T-helper 1 cell treated with Interleukin-12 subunit alpha and Interleukin-12 subunit beta and Interleukin-4 antibody, amounts not matched to agents 30 μg/mL and 1 μg/mL, for 36 hours (primary cell): ENCODE data around the gene TRAF2.

ENCODE experiments used
- H3K27ac Mint-ChIP-seq: one replicate; pipeline ENCODE4 v1.8.0; 2021; ENCODE audit warnings: mild to moderate bottlenecking, mixed read lengths
- H3K27me3 Mint-ChIP-seq: one replicate; pipeline ENCODE4 v1.8.0; 2021; ENCODE audit warnings: low read depth, mixed read lengths
- H3K36me3 Mint-ChIP-seq: one replicate; pipeline ENCODE4 v1.8.0; 2021; ENCODE audit warnings: low read depth, mixed read lengths
- H3K4me1 Mint-ChIP-seq: one replicate; pipeline ENCODE4 v1.8.0; 2021; ENCODE audit warnings: low read depth, mixed read lengths
- H3K4me3 Mint-ChIP-seq: one replicate; pipeline ENCODE4 v1.8.0; 2021; ENCODE audit warnings: mild to moderate bottlenecking, moderate library complexity, mixed read lengths
- H3K9me3 Mint-ChIP-seq: one replicate; pipeline ENCODE4 v1.8.0; 2021; ENCODE audit warnings: mixed read lengths

TRAF2 gene

DNA sequence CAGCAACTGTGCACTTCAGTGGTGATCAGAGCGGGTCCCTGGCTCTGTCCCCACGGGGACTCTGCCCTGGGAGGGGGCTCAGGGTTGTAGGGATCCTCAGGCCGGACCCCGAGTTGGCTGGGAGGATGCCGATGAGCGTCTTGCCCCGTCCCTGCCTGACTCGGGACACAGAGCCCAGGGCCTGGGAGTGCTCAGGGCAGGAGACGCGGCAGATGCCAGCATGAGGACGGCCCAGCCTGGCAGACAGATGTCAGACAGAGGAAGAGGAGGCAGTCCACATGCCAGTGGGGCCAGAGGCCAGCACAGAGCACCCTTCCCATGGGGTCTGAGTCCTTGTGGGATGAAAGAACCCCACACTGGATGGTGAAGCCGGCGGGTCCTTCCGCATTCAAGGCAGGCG lies 77.0 kb downstream of the TRAF2 start:
- H3K9me3 Mint-ChIP-seq = no peaks in the 10 kb centered on the region
- H3K4me1 Mint-ChIP-seq = peaks cover 13% of the 10 kb centered on the region
- no peak overlapping the region for H3K4me3 Mint-ChIP-seq
- H3K36me3 Mint-ChIP-seq = no peaks in the 10 kb centered on the region
- H3K27me3 Mint-ChIP-seq = no peaks in the 10 kb centered on the region
- no peak overlapping the region for H3K27ac Mint-ChIP-seq

DNA sequence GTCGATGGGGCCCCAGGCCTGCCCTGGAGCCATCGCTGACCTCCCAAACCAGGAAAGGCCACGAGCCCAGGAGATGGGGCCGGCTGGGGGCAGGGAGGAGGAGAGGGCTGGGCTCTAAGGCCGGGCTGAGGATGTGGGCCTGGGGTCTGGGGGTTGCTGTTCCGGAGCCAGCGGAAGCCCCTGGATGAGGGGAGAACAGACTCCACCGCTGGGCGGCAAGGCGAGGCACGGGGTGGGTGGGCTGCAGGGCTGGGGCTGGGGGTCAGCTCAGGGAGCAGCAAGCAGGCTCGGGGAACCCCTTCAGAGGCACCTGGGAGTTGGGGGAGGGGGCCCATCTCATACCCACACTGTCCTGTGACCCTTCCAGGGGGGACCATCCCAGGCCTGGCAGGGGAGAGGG lies 77.4 kb downstream of the TRAF2 start:
- Mint-ChIP-seq H3K27me3 (no peaks in the 10 kb centered on the region), H3K4me1 (peaks cover 13% of the 10 kb centered on the region), H3K36me3 (no peaks in the 10 kb centered on the region), H3K9me3 (no peaks in the 10 kb centered on the region), H3K4me3 (no peak overlapping the region), H3K27ac (no peak overlapping the region)

- Mint-ChIP-seq H3K27me3 (no peaks in the 10 kb centered on the region), H3K36me3 (no peaks in the 10 kb centered on the region), H3K9me3 (no peaks in the 10 kb centered on the region), H3K4me3 (no peak overlapping the region), H3K27ac (no peak overlapping the region), H3K4me1 (peaks cover 13% of the 10 kb centered on the region)
Observed at GRCh38 chr9:136964171-136964689, 77.9 kb downstream of the TRAF2 start.

DNA sequence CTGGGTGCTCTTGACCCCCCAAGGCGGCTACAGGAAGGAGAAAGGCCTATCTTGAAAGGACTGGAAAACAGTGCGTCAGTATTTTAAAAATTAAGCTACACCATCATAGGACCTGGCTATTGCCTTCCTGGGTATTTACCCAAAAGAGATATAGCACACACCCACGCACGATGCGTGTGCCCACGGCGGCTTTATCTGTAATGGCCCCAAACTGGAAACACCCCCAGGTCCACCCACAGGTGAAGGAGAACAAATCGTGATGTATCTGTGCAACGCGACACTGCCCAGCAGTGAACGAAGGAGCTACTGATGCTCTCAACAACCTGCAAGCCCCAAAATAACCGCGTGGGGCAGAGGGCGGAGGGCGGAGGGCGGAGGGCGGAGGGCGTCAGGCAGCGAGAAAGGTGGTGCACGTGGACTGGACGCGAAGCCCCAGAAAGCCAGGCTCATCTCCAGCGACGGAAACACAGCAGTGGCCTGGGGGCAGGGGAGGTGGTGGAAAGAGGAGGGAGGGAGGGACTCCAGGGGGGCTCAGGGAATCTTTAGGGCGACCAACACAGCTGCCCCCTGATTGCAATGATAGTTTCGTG lies 78.6 kb downstream of the TRAF2 start:
- Mint-ChIP-seq H3K27ac (peak overlapping the region; percentile 15), H3K4me1 (peaks cover 13% of the 10 kb centered on the region), H3K4me3 (no peak overlapping the region), H3K9me3 (no peaks in the 10 kb centered on the region), H3K27me3 (no peaks in the 10 kb centered on the region), H3K36me3 (no peaks in the 10 kb centered on the region)

- Mint-ChIP-seq H3K9me3 (no peaks in the 10 kb centered on the region), H3K4me1 (peaks cover 11% of the 10 kb centered on the region), H3K36me3 (no peaks in the 10 kb centered on the region), H3K4me3 (peak overlapping the region; percentile 64), H3K27ac (peak overlapping the region; percentile 80), H3K27me3 (no peaks in the 10 kb centered on the region)
Observed at GRCh38 chr9:136965771-136966484, 79.6 kb downstream of the TRAF2 start.

DNA sequence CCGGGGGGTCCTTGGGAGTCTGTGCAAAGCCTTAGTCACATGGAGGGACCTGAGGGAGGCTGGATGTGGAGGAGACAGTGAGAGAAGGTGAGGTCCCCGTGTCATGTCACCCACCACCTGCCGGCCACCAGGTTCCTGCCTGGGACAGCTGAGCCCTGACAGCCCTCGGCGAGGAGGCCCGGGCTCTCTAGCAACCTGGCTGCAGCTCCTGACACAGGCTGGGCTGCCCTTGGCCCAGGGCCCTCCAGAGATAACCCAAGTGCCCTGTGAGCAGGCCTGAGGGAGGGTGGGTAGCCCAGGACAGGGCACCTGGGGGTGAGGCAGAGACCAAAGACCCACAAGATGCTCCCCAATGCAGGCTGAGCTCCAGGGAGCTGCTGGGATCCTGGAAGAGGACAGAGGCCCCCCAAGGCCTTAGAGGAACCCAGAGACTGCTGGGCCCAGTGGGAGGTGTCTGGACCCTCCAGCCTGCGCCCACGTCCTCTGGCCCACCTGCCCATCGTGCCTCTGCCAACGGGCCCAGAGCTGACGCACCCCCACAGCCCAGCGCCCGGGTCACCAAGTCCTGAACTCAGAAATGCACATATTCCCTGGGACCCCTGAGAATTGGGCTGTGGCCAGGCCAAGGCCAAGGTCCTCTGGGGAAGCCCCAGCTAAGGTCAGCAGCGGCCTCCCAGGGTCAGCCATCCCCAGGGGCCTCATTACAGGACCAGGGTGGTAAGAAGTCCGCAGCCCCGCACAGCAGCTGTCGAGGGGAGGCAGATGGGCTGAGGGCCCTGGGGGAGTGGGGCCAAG lies 82.2 kb downstream of the TRAF2 start:
- no peak overlapping the region for H3K27ac Mint-ChIP-seq
- H3K9me3 Mint-ChIP-seq = no peaks in the 10 kb centered on the region
- no peak overlapping the region for H3K4me3 Mint-ChIP-seq
- no peaks in the 10 kb centered on the region for H3K36me3 Mint-ChIP-seq
- H3K27me3 Mint-ChIP-seq = no peaks in the 10 kb centered on the region
- peaks cover 9% of the 10 kb centered on the region for H3K4me1 Mint-ChIP-seq

DNA sequence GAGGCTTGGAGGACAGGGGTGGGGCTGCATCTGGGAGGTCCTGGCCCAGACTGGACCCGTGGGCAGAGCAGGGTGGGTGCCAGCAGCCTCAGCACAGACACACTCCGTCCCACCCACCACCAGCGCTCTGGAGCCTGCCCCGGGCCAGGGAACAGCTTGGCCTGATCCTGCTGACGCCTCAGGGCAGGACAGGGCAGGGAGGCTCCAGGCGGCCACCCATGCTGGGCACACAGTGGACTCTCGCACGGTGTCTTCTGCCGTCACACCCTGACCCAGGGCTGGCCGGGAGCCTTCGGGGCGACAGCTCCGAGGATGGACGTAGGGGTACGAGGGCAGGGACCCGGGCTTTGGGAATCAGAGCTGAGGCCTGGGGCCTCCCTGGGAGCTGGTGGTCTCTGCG lies 82.8 kb downstream of the TRAF2 start:
- H3K27me3 Mint-ChIP-seq = no peaks in the 10 kb centered on the region
- H3K4me3 Mint-ChIP-seq = no peak overlapping the region

GRCh38 chr9:136969774-136970173 lies 83.5 kb downstream of the TRAF2 start:
- Mint-ChIP-seq H3K27me3 (no peaks in the 10 kb centered on the region), H3K36me3 (no peaks in the 10 kb centered on the region), H3K9me3 (no peaks in the 10 kb centered on the region), H3K4me3 (no peak overlapping the region), H3K4me1 (peaks cover 4% of the 10 kb centered on the region), H3K27ac (no peak overlapping the region)

More for the DNA sequence above, 82.8 kb downstream of the TRAF2 start:
- Mint-ChIP-seq H3K27ac (no peak overlapping the region), H3K9me3 (no peaks in the 10 kb centered on the region), H3K4me1 (peaks cover 9% of the 10 kb centered on the region), H3K36me3 (no peaks in the 10 kb centered on the region)

DNA sequence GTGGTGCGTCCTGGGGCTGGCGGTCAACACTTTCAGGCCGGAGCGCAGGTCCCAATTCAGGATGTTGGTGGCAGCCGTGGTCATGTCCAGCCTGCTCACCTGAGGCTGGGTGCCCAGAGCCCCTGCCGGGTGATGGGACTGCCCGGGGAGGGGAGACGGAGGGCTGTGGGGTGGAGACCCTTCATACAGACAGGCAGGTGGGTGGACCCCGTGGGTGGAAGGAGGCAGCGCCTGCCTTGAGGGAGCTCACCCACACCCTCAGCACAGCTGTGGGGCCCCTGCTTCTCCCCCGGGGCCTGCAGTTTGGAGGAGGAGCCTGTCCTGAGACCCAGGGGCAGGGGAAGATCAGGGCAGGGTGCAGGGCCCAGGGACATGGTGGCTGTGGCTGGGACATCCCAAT lies 84.0 kb downstream of the TRAF2 start:
- Mint-ChIP-seq H3K36me3 (no peaks in the 10 kb centered on the region), H3K4me1 (peaks cover 5% of the 10 kb centered on the region), H3K4me3 (no peak overlapping the region), H3K9me3 (no peaks in the 10 kb centered on the region), H3K27ac (no peak overlapping the region), H3K27me3 (no peaks in the 10 kb centered on the region)

DNA sequence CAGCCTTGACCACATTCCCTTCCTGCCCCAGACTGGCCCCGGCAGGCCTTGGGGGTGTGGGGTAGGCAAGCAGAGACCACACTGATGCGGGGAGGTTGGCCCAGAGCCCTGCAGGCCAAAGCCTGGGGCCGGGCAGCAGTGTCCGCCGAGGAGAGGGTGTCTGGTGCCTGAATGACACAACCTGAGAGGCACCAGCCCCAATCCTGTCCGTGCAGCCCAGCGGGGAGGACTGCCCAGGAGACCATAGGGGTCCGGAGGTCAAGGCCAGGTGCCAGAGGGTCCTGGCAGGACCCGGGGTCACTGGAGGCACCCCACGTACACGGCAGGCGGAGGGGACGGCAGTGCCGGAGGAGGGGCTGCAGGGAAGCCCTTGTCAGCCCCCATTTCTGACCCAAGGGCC lies 85.4 kb downstream of the TRAF2 start:
- no peaks in the 10 kb centered on the region for H3K9me3 Mint-ChIP-seq

DNA sequence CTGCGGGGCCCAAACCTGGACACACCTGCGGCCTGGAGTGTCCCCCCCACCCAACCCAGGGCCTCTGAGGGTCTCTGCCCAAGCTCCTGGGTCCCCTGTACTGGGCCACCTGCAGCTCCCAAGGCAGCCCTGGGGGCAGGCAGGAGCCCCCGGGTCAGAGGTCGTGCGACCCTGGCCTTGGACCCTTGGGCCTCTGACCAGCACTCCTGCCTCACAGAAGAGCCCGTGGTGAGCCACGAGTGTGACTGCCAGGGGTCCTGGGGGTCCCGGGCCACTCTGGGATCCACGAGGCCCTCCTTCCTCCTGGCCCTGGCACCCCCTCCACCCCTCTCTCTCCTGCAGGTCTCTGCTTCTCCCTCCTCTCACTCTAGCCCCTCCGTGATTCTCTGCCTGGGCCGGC lies 86.0 kb downstream of the TRAF2 start:
- no peak overlapping the region for H3K27ac Mint-ChIP-seq

More for the DNA sequence above, 85.4 kb downstream of the TRAF2 start:
- no peaks in the 10 kb centered on the region for H3K36me3 Mint-ChIP-seq
- peaks cover 3% of the 10 kb centered on the region for H3K4me1 Mint-ChIP-seq
- no peak overlapping the region for H3K27ac Mint-ChIP-seq
- peaks cover 5% of the 10 kb centered on the region for H3K27me3 Mint-ChIP-seq
- H3K4me3 Mint-ChIP-seq = no peak overlapping the region

DNA sequence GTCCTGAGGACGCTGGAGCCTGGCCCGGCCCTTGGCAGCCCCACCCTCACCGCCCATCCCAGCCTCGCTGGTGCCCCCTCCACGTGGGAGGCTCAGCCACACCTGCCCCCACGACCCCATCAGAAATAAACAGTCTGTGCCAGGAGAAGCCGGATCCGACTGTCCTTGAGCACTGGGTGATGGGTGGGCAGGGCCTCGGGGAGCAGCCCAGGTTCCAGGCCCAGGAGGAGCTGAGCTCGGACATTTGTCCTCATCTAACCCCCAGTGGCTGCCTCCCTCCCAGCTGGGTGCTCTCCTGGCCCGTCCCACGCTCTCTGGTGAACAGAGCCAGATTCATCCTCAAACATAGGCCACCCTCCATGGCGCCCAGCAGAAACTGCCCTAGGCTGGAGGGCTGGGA lies 86.4 kb downstream of the TRAF2 start:
- no peaks in the 10 kb centered on the region for H3K9me3 Mint-ChIP-seq
- H3K4me3 Mint-ChIP-seq = no peak overlapping the region
- H3K36me3 Mint-ChIP-seq = no peaks in the 10 kb centered on the region
- H3K27ac Mint-ChIP-seq = no peak overlapping the region
- H3K27me3 Mint-ChIP-seq = peaks cover 5% of the 10 kb centered on the region
- peaks cover 3% of the 10 kb centered on the region for H3K4me1 Mint-ChIP-seq

More for the DNA sequence above, 86.0 kb downstream of the TRAF2 start:
- peaks cover 3% of the 10 kb centered on the region for H3K4me1 Mint-ChIP-seq
- peaks cover 5% of the 10 kb centered on the region for H3K27me3 Mint-ChIP-seq
- no peaks in the 10 kb centered on the region for H3K9me3 Mint-ChIP-seq
- H3K36me3 Mint-ChIP-seq = no peaks in the 10 kb centered on the region
- H3K4me3 Mint-ChIP-seq = no peak overlapping the region

- Mint-ChIP-seq H3K27ac (no peak overlapping the region), H3K4me3 (no peak overlapping the region), H3K36me3 (no peaks in the 10 kb centered on the region), H3K4me1 (peaks cover 3% of the 10 kb centered on the region), H3K27me3 (peaks cover 5% of the 10 kb centered on the region), H3K9me3 (no peaks in the 10 kb centered on the region)
Observed at GRCh38 chr9:136973618-136974617, 87.6 kb downstream of the TRAF2 start.
